ENCODE measurements around the gene MALSU1. TPM values are rescaled to one million over a fixed set of nuclear protein-coding genes. Genes with fewer than 3 reads are reported as not detected.

MALSU1 gene
- total and polyA plus RNA-seq, 2 of the 13 experiments (the other 11 are each of a cell fraction or from before 2014, with no cell fraction given): 72.0 to 141 TPM

DNA sequence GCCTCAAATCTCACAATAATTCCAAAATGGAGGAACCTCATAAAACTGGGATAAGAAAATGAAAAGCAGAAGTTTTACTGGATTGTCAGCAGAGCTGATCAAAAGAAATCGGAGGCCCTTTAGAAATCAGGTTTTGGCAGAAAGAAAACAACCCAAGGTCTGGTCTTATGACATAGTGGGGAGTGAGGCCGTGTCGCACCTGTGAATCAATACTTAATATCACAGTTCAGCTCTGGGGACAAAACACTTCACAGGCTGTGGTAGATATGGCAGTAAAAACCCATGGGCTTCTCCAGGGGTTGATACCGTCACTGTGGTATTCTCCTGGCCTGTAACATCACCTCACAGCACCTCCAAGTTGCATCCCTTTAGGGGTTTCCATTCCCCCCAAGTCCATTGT, 6.5 kb upstream of the MALSU1 start:
- peak; percentile 3; the same call in 2 of the 3 replicates for ATAC-seq
- H3K4me3 ChIP-seq (replicated peaks in 1 of 3; ENCODE audit: insufficient read depth in 1 of 3, low read depth in 2 of 3, low read length in 3 of 3): peak overlapping the region in 2 of 3 experiments; percentile 23 to 70; a peak in 3 of 6 replicates
- no peaks in the 10 kb centered on the region for H3K79me2 ChIP-seq (ENCODE audit: insufficient read depth, low read length)
- no peak for DNase-seq (ENCODE audit: low spot score)
- intact Hi-C loops (cut with micrococcal nuclease; ENCODE audit: unreplicated experiment) (loop anchor here (1.0 kb wide), 1 partner anchor 15 kb away; no protein-coding TSS in a partner anchor), in situ Hi-C loops (cut with HindIII; ENCODE audit: extremely low pct_ligation_motif_present, low pct_unique_long_range_greater_than_20kb) (no loop called here)
- H3K4me1 ChIP-seq (ENCODE audit: insufficient read depth, low read length): peaks cover 85% of the 10 kb centered on the region
- peak overlapping the region; percentile 100 for H3K27ac ChIP-seq (ENCODE audit: extremely low read length, insufficient read depth, low read length)
- BruUV-seq (replicated peaks): no TSS peak
- ChIA-PET POLR2A (interaction anchor here (0.9 to 4.9 kb wide), 8 partner anchors 9 to 171 kb away, joined by 3 to 69 read pairs (median 5); no protein-coding TSS in a partner anchor), CTCF (ENCODE audit: low intra/inter-chr PET ratio, low total read pairs) (no interaction called here)
- no peak for FAIRE-seq
- no peaks in the 10 kb centered on the region for H3K27me3 ChIP-seq (ENCODE audit: control insufficient read depth in 1 of 2, insufficient read depth in 2 of 2, low read length in 2 of 2)
- H3K4me2 ChIP-seq (ENCODE audit: low read depth, low read length): peak overlapping the region; percentile 98
- no peaks in the 10 kb centered on the region for H3K9me3 ChIP-seq (ENCODE audit: low read length)
- peak overlapping the region; percentile 84 for H3K9ac ChIP-seq (ENCODE audit: insufficient read depth, low read depth, low read length)
- WGBS (ENCODE audit: low lambda C conversion rate): 4% methylated on average over 4 of the region's 4 CpGs
- H4K20me1 ChIP-seq (ENCODE audit: insufficient read depth, low read length): no peaks in the 10 kb centered on the region
- no peaks in the 10 kb centered on the region for H3K36me3 ChIP-seq (replicated peaks in 1 of 2; ENCODE audit: control insufficient read depth in 1 of 2, insufficient read depth in 2 of 2, low read length in 2 of 2)
- peak overlapping the region; percentile 43 for H2AFZ ChIP-seq (ENCODE audit: low read length)
- TF ChIP-seq ZNF264 (CRISPR knock-in tag; IDR thresholded peaks at IDR 0.05) (no peak), TFDP1 (CRISPR knock-in tag; IDR thresholded peaks at IDR 0.05; ENCODE audit: borderline replicate concordance) (0 out of 2 replicates have a peak, but pooled peaks have one; percentile 7), GLMP (CRISPR knock-in tag; IDR thresholded peaks at IDR 0.05; ENCODE audit: borderline replicate concordance) (no peak), SALL1 (CRISPR knock-in tag; IDR thresholded peaks at IDR 0.05) (0 out of 2 replicates have a peak, but pooled peaks have one; percentile 0), FOXP1 (IDR thresholded peaks at IDR 0.05) (no peak), FOXP1 (CRISPR knock-in tag; IDR thresholded peaks at IDR 0.05) (peak; percentile 17; the same call in 1 of the 2 replicates), ZNF296 (CRISPR knock-in tag; conservative IDR thresholded peaks at IDR 0.05) (no peak), AGO1 (IDR thresholded peaks at IDR 0.05; ENCODE audit: low read depth, low read length, poor library complexity, severe bottlenecking) (no peak), ZNF629 (CRISPR knock-in tag; conservative IDR thresholded peaks at IDR 0.05) (no peak), ZNF431 (CRISPR knock-in tag; IDR thresholded peaks at IDR 0.05; ENCODE audit: borderline replicate concordance, low read depth) (no peak), ZNF292 (CRISPR knock-in tag; IDR thresholded peaks at IDR 0.05; ENCODE audit: borderline replicate concordance, low read depth) (0 out of 2 replicates have a peak, but pooled peaks have one; percentile 16), HDAC6 (IDR thresholded peaks at IDR 0.05; ENCODE audit: low read depth, low read length) (no peak), ZNF331 (CRISPR knock-in tag; IDR thresholded peaks at IDR 0.05) (0 out of 2 replicates have a peak, but pooled peaks have one; percentile 15), MTERF4 (CRISPR knock-in tag; IDR thresholded peaks at IDR 0.05) (no peak), TCF7 (IDR thresholded peaks at IDR 0.05; ENCODE audit: low read depth) (peak; percentile 28; the same call in 1 of the 2 replicates), TP53 (CRISPR knock-in tag; conservative IDR thresholded peaks at IDR 0.05) (no peak), JARID2 (CRISPR knock-in tag; IDR thresholded peaks at IDR 0.05; ENCODE audit: insufficient replicate concordance) (peak; percentile 47), NR2F6 (IDR thresholded peaks at IDR 0.05) (peak; percentile 31; the same call in 1 of the 2 replicates), NR2F6 (CRISPR knock-in tag; IDR thresholded peaks at IDR 0.05) (no peak), SRSF9 (IDR thresholded peaks at IDR 0.05; ENCODE audit: borderline replicate concordance, insufficient read depth, low read depth, low read length, poor library complexity, severe bottlenecking) (no peak)
- TF ChIP-seq, protein P1, sequence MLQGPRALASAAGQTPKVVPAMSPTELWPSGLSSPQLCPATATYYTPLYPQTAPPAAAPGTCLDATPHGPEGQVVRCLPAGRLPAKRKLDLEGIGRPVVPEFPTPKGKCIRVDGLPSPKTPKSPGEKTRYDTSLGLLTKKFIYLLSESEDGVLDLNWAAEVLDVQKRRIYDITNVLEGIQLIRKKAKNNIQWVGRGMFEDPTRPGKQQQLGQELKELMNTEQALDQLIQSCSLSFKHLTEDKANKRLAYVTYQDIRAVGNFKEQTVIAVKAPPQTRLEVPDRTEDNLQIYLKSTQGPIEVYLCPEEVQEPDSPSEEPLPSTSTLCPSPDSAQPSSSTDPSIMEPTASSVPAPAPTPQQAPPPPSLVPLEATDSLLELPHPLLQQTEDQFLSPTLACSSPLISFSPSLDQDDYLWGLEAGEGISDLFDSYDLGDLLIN (CRISPR knock-in tag; IDR thresholded peaks at IDR 0.05; ENCODE audit: borderline replicate concordance): no peak
